ENCODE data around the gene CA4.

The CA4 gene

GRCh38 chr17:60165223-60165622 is 15.4 kb downstream of the CA4 start:
- DNase-seq (ENCODE audit: low read depth, low spot score): no peak
- no peak for TF ChIP-seq FOXP2 (optimal IDR thresholded peaks at IDR 0.05; ENCODE audit: control extremely low read depth, extremely low read length, insufficient read depth)
- TF ChIP-seq EZH2 (IDR thresholded peaks at IDR 0.05): no peak
- no peak for TF ChIP-seq POLR2AphosphoS5 (IDR thresholded peaks at IDR 0.05; ENCODE audit: borderline replicate concordance, low read depth, low read length)
- no peak overlapping the region for H3K9ac ChIP-seq (ENCODE audit: insufficient read length)

DNA sequence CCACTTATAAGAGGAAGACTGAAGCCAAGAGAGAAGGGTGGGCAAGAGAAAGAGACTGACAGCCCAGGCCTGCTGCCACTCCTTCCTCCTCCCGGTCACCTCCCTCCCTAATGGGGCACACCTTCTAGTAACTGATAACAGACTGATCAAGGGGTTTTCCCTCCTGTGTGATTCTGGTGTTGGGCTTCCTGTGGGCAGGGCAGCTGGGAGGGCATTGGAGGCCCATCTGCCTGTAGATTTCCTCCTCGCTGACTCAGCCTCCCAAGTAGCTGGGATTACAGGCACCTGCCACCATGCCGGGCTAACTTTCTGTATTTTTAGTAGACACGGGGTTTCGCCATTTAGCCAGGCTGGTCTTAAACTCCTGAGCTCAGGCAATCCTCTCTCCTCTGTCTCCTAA is 16.2 kb downstream of the CA4 start:
- TF ChIP-seq EZH2 (IDR thresholded peaks at IDR 0.05) (no peak), POLR2AphosphoS5 (IDR thresholded peaks at IDR 0.05; ENCODE audit: borderline replicate concordance, low read depth, low read length) (no peak), FOXP2 (optimal IDR thresholded peaks at IDR 0.05; ENCODE audit: control extremely low read depth, extremely low read length, insufficient read depth) (no peak)
- Histone ChIP-seq H3K27ac (no peak overlapping the region), H3K9me3 (ENCODE audit: low read depth, low read length) (no peaks in the 10 kb centered on the region), H3K9ac (ENCODE audit: insufficient read length) (no peak overlapping the region), H3K36me3 (ENCODE audit: insufficient read depth, low read length) (no peaks in the 10 kb centered on the region), H3K4me3 (no peak overlapping the region)
- no peak for DNase-seq (ENCODE audit: low read depth, low spot score)

More at GRCh38 chr17:60165223-60165622, 15.4 kb downstream of the CA4 start:
- no peaks in the 10 kb centered on the region for H3K36me3 ChIP-seq (ENCODE audit: insufficient read depth, low read length)
- H3K27ac ChIP-seq: no peak overlapping the region
- H3K9me3 ChIP-seq (ENCODE audit: low read depth, low read length): no peaks in the 10 kb centered on the region
- H3K4me3 ChIP-seq: no peak overlapping the region

DNA sequence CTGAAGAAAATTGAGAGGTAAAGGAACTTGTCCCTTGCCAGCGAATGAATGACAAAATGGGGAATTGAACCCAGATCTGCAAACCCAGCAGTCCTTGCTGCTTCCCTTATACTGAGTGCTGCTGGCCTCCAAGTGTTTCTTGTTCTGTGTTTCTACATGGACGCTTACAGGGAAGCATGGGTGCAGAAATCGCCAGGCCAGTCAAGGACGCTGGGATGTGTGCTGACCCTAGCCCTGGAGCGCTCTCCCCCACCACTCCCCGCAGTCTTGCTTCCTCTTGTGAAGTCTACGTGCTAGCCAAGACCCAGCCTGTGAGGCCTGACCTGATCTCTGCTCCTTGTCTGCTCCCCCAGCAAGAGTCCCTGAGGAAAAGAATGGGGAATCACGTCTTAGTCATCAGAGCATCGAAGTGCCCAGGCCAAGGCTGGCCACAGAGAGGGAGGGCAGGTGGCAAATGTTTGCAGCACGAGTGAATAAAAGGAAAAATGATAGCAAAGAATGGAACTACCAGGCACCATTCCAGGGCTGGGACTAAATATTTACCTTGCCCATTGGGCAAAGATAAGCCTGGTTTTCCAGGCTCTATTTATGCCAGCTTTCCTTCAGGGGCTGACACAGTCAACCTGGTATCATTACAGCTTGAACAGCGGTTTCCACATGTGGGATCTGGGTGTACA is 17.4 kb downstream of the CA4 start:
- H3K9ac ChIP-seq (ENCODE audit: insufficient read length): no peak overlapping the region
- H3K27ac ChIP-seq: no peak overlapping the region
- TF ChIP-seq FOXP2 (optimal IDR thresholded peaks at IDR 0.05; ENCODE audit: control extremely low read depth, extremely low read length, insufficient read depth) (no peak), EZH2 (IDR thresholded peaks at IDR 0.05) (no peak), POLR2AphosphoS5 (IDR thresholded peaks at IDR 0.05; ENCODE audit: borderline replicate concordance, low read depth, low read length) (no peak)
- no peak for DNase-seq (ENCODE audit: low read depth, low spot score)
- H3K9me3 ChIP-seq (ENCODE audit: low read depth, low read length): no peaks in the 10 kb centered on the region
- no peak overlapping the region for H3K4me3 ChIP-seq
- no peaks in the 10 kb centered on the region for H3K36me3 ChIP-seq (ENCODE audit: insufficient read depth, low read length)

- H3K36me3 ChIP-seq (ENCODE audit: insufficient read depth, low read length): no peaks in the 10 kb centered on the region
- no peak overlapping the region for H3K27ac ChIP-seq
- no peaks in the 10 kb centered on the region for H3K9me3 ChIP-seq (ENCODE audit: low read depth, low read length)
- no peak for DNase-seq (ENCODE audit: low read depth, low spot score)
- TF ChIP-seq EZH2 (IDR thresholded peaks at IDR 0.05) (no peak), POLR2AphosphoS5 (IDR thresholded peaks at IDR 0.05; ENCODE audit: borderline replicate concordance, low read depth, low read length) (no peak)
- no peak overlapping the region for H3K9ac ChIP-seq (ENCODE audit: insufficient read length)
- H3K4me3 ChIP-seq: no peak overlapping the region
Measured at GRCh38 chr17:60168654-60169053, 18.9 kb downstream of the CA4 start.

DNA sequence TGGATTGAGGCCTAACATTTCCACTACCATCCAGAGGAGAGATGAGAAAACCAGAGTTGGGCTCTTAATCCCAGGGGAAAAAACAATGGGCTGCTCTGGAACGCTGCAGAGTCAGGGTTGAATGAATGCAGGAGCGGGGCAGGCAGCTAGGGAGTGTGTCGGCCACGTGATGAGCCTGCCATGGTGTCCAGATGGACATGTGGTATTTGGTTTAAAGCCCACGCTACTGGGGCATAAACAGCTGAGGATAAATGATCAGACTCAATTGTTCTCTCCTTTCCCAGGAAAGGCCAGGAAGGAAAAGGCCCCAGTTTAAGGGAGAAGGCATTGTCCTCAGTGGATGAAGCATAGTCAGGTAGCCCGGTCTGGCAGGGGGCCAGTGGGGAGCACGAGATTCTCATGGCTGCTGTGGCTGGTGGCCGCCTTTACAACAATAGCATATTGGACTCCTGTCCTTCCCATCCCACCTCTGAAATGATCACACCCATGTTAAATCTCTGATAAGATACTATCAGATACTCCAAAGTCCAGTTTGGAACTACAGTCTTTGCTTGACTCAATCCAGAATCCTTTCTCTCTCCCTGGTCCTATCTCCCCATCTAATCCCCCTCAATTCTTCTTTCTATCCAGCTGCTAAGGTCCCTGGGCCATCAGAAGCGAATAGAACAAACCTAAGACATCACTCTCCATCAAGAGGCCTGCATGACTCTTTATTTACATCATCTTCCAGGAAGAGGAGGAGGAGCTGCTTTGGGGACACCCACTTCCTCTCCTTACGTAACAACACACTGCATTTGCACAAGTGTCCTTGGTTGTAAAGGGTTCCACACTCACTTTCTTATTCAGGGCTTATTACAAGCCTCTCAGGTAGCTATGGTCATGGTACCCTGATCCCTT is 20.4 kb downstream of the CA4 start:
- no peak overlapping the region for H3K9ac ChIP-seq (ENCODE audit: insufficient read length)
- no peaks in the 10 kb centered on the region for H3K9me3 ChIP-seq (ENCODE audit: low read depth, low read length)
- TF ChIP-seq FOXP2 (optimal IDR thresholded peaks at IDR 0.05; ENCODE audit: control extremely low read depth, extremely low read length, insufficient read depth) (no peak), EZH2 (IDR thresholded peaks at IDR 0.05) (no peak), POLR2AphosphoS5 (IDR thresholded peaks at IDR 0.05; ENCODE audit: borderline replicate concordance, low read depth, low read length) (no peak)
- H3K4me3 ChIP-seq: no peak overlapping the region
- no peak overlapping the region for H3K27ac ChIP-seq
- no peak for DNase-seq (ENCODE audit: low read depth, low spot score)
- no peaks in the 10 kb centered on the region for H3K36me3 ChIP-seq (ENCODE audit: insufficient read depth, low read length)

DNA sequence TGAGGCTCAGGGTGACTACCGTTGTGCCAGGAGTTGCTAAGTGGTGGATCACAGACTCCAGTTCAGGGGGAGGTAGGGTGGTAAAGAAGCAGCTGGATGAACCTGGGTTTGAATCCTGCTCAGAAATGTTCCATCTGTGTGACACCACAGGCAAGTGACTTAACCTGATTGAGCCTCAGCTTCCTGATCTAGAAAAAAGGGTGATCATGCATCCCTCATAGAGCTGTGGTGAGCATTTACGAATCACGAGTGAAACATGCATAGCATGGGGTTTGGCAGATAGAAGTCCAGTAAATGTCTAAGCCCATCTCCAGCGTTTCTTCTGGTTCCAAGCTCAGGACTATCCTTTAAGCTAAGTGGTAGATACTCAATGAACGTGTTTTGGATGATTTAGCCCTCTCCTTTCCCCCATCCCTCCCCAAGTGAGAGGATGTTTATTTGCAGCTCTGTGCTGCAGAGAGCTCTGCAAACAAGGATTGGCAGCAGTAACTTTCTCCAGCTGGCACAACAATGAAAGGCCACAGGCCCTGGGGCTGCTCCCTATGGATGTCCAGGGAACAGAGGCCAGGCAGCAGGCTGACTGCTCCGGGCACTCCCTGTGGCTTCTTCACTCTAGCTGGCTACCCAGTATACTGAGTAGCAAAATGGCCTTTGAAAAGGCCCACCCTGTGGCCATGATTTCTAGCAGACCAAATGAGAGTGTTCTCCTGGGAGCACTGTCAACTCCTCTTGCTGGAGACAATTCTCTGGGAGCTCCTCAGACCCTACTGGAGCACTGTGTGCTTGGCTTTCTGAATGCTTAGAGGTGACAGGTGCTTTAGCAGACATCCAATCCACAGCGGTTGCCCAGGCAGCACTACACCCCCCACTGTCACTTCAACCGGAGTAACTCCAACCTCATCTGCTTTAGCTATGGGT is 21.3 kb downstream of the CA4 start:
- TF ChIP-seq POLR2AphosphoS5 (IDR thresholded peaks at IDR 0.05; ENCODE audit: borderline replicate concordance, low read depth, low read length) (no peak), FOXP2 (optimal IDR thresholded peaks at IDR 0.05; ENCODE audit: control extremely low read depth, extremely low read length, insufficient read depth) (no peak), EZH2 (IDR thresholded peaks at IDR 0.05) (no peak)
- Histone ChIP-seq H3K9me3 (ENCODE audit: low read depth, low read length) (no peaks in the 10 kb centered on the region), H3K9ac (ENCODE audit: insufficient read length) (no peak overlapping the region), H3K27ac (no peak overlapping the region), H3K4me3 (no peak overlapping the region), H3K36me3 (ENCODE audit: insufficient read depth, low read length) (no peaks in the 10 kb centered on the region)
- no peak for DNase-seq (ENCODE audit: low read depth, low spot score)

DNA sequence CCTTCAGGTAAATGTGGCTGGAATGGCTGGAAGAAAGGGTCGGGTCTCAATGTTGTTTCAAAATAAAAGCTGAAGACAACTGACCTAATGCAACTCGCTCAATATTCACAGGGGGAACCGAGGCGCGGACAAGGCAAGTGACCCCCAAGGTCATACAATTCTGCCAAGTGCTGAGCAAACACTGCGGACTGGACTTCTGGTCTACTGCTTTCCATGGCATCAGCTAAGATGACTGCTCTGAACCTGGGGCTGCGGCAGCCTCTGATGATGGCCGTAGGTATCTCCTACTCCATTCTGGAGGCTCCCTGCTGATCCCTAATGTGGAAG is 21.9 kb downstream of the CA4 start:
- Histone ChIP-seq H3K9me3 (ENCODE audit: low read depth, low read length) (no peaks in the 10 kb centered on the region), H3K36me3 (ENCODE audit: insufficient read depth, low read length) (no peaks in the 10 kb centered on the region), H3K4me3 (no peak overlapping the region), H3K9ac (ENCODE audit: insufficient read length) (no peak overlapping the region), H3K27ac (no peak overlapping the region)
- TF ChIP-seq EZH2 (IDR thresholded peaks at IDR 0.05): no peak
- TF ChIP-seq FOXP2 (optimal IDR thresholded peaks at IDR 0.05; ENCODE audit: control extremely low read depth, extremely low read length, insufficient read depth): no peak
- no peak for TF ChIP-seq POLR2AphosphoS5 (IDR thresholded peaks at IDR 0.05; ENCODE audit: borderline replicate concordance, low read depth, low read length)
- DNase-seq (ENCODE audit: low read depth, low spot score): no peak

DNA sequence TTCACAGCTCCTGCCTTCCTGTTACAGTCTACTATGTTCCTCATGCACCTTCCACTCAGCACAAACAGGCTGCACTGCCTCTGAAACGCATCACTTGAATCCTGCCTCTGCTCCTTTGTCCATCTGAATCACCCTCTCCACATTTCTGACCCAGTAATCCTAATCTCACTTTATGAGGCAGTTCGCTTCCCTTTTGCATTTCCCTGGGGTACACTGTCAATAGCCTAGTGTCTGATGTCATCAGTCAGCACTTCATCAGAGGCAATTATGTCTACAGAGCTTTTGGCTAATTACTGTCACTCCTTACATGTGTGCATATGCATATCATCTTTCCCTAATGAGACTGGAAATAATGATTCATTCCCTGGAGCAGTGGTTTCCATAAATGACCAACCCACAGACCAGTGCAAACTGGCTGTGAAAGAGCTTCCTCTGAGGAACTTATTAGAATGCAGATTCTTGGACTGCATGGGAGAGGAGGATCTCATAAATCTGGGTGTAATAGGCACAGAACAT is 23.6 kb downstream of the CA4 start:
- Histone ChIP-seq H3K36me3 (ENCODE audit: insufficient read depth, low read length) (peaks cover 3% of the 10 kb centered on the region; the same call in 1 of the 2 replicates), H3K9me3 (ENCODE audit: low read depth, low read length) (no peaks in the 10 kb centered on the region), H3K27ac (no peak overlapping the region), H3K9ac (ENCODE audit: insufficient read length) (no peak overlapping the region), H3K4me3 (no peak overlapping the region)
- no peak for DNase-seq (ENCODE audit: low read depth, low spot score)
- no peak for TF ChIP-seq EZH2 (IDR thresholded peaks at IDR 0.05)
- TF ChIP-seq POLR2AphosphoS5 (IDR thresholded peaks at IDR 0.05; ENCODE audit: borderline replicate concordance, low read depth, low read length): no peak
- no peak for TF ChIP-seq FOXP2 (optimal IDR thresholded peaks at IDR 0.05; ENCODE audit: control extremely low read depth, extremely low read length, insufficient read depth)

All from SK-N-MC (cell line).